ENCODE data around the gene EHMT1. TPM values are rescaled to one million over a fixed set of nuclear protein-coding genes. Genes with fewer than 3 reads are reported as not detected.

EHMT1 gene
- total and polyA plus RNA-seq, 2 of the 8 experiments (the other 6 are each of a cell fraction or from before 2014, with no cell fraction given), result 95.7 to 163 TPM

DNA sequence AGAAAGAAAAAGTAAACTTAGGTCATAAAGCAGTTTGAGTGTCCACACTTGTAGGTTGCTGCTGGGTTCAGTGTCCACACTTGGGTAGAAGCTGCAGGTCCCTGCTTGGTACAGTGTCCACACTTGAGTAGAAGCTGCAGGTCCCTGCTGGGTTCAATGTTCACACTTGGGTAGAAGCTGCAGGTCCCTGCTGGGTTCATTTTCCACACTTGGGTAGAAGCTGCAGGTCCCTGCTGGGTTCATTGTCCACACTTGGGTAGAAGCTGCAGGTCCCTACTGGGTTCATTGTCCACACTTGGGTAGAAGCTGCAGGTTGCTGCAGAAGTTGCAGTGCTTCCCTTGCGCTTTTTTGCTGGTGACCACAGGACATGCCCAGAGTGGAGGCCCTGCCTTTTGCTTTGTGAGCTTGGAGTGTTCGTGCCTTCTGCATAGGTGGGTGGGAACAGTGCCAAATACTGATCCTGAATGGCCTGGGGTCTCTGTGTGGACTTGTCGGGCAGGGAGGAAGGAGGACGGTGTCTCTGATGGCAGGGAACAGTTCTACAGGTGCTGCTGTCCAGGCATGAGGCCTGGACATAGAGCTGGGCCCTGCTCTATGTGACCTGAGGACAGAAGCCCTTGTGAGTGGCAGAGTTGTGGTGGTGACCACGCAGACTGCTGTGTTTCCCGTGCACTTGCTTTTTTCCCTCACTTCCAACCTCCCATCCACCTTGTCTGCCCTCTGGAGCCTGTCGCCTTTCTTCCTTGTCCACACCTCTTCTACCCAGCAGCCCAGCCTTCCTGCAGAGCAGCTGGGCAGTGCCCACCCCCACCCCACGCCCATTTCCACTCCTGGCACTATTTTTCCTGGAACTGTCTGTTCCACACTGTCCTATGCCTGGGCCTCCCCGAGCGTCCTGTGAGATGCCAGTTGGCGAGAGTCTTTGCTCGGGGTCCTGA, 120.8 kb downstream of the EHMT1 start:
- H2BK20ac ChIP-seq (ENCODE audit: low read length), result no peak overlapping the region
- no peak overlapping the region for H3K27ac ChIP-seq (ENCODE audit: low read depth, low read length)
- H3K14ac ChIP-seq (ENCODE audit: insufficient read length), result no peak overlapping the region
- no peak overlapping the region for H3K9ac ChIP-seq (replicated peaks in 1 of 4; ENCODE audit: extremely low read depth in 1 of 4, low read depth in 3 of 4, low read length in 3 of 4)
- H3K4me3 ChIP-seq (ENCODE audit: extremely low read depth in 1 of 4, insufficient read depth in 2 of 4, low read depth in 3 of 4, low read length in 4 of 4), result no peak overlapping the region
- H3K4me2 ChIP-seq (ENCODE audit: insufficient read depth in 1 of 2, low read depth in 2 of 2, low read length in 2 of 2), result no peak overlapping the region
- H3K79me2 ChIP-seq (ENCODE audit: control insufficient read depth in 1 of 2, insufficient read depth in 2 of 2, low read length in 2 of 2), result peaks cover 0 to 22% of the 10 kb centered on the region in 2 experiments; a peak in 2 of 4 replicates
- no peak overlapping the region for H3K18ac ChIP-seq (ENCODE audit: extremely low read depth, low read length)
- H4K20me1 ChIP-seq (replicated peaks in 1 of 2; ENCODE audit: control insufficient read depth in 1 of 2, insufficient read depth in 2 of 2, low read length in 2 of 2), result peaks cover 0 to 5% of the 10 kb centered on the region in 2 experiments
- H3K23ac ChIP-seq (ENCODE audit: insufficient read length), result no peak overlapping the region
- no peak overlapping the region for H3K56ac ChIP-seq (replicated peaks; ENCODE audit: insufficient read length, low read depth, low read length)
- H3K23me2 ChIP-seq (ENCODE audit: low read depth, low read length), result no peaks in the 10 kb centered on the region
- 96% methylated on average over 12 of the region's 12 CpGs; no CpG with 5 or more reads in 1 of the 2 experiments for WGBS, 2 experiments (ENCODE audit: extremely low coverage in 1 of 2, insufficient coverage in 1 of 2, insufficient read length in 1 of 2, insufficient replicate concordance in 2 of 2, low coverage in 1 of 2, low lambda C conversion rate in 2 of 2, missing lambda C conversion rate in 1 of 2)
- H4K8ac ChIP-seq (ENCODE audit: extremely low read depth, insufficient read depth, low read length), result peak overlapping the region; percentile 77; the same call in 1 of the 2 replicates
- no peak overlapping the region for H4K5ac ChIP-seq (ENCODE audit: insufficient read length, low read depth, low read length)
- ChIA-PET POLR2A (ENCODE audit: partially characterized antibody) (interaction anchor here (0.6 to 2.1 kb wide), 2 partner anchors 10 to 148 kb away, joined by 3 to 7 read pairs; no protein-coding TSS in a partner anchor), CTCF (ENCODE audit: partially characterized antibody) (interaction anchor here (0.7 to 2.2 kb wide), 3 partner anchors 13 to 66 kb away, joined by 3 to 6 read pairs (median 3); no protein-coding TSS in a partner anchor)
- peaks cover 12% of the 10 kb centered on the region for H3K79me1 ChIP-seq (ENCODE audit: low read depth, low read length)
- H2BK5ac ChIP-seq (ENCODE audit: low read depth, low read length), result no peak overlapping the region
- H3K27me3 ChIP-seq (replicated peaks in 1 of 4; ENCODE audit: control insufficient read depth in 3 of 4, extremely low read depth in 1 of 4, insufficient read depth in 3 of 4, low read length in 3 of 4), result no peaks in the 10 kb centered on the region
- H2AFZ ChIP-seq (ENCODE audit: low read length), result no peak overlapping the region
- FAIRE-seq (no peak), DNase-seq (ENCODE audit: low read depth in 1 of 2, low spot score in 2 of 2) (no peak)
- no peaks in the 10 kb centered on the region for H3K4me1 ChIP-seq (replicated peaks in 1 of 4; ENCODE audit: control insufficient read depth in 3 of 4, insufficient read depth in 4 of 4, low read length in 3 of 4)
- no peak overlapping the region for H2AK5ac ChIP-seq (ENCODE audit: low read depth, low read length)
- peaks cover 0 to 15% (median 8%) of the 10 kb centered on the region in 4 experiments; a peak in 5 of 8 replicates for H3K36me3 ChIP-seq (ENCODE audit: control insufficient read depth in 2 of 4, insufficient read depth in 4 of 4, low read length in 3 of 4)
- no peak overlapping the region for H4K91ac ChIP-seq (replicated peaks; ENCODE audit: insufficient read length, low read length)
- no peak overlapping the region for H3K4ac ChIP-seq (replicated peaks; ENCODE audit: insufficient read length, low read depth, low read length)
- no peak overlapping the region for H2BK120ac ChIP-seq (replicated peaks; ENCODE audit: low read depth, low read length)
- no peak overlapping the region for H2BK12ac ChIP-seq (ENCODE audit: low read depth, low read length)
- no peak overlapping the region for H2BK15ac ChIP-seq (ENCODE audit: low read length)
- H3K9me3 ChIP-seq (ENCODE audit: insufficient read depth in 2 of 2, low read depth in 1 of 2, low read length in 1 of 2), result no peaks in the 10 kb centered on the region
- no peak for TF ChIP-seq ZNF274 (IDR thresholded peaks at IDR 0.05; ENCODE audit: borderline replicate concordance, extremely low read depth, low read length)
- TF ChIP-seq, protein P1, sequence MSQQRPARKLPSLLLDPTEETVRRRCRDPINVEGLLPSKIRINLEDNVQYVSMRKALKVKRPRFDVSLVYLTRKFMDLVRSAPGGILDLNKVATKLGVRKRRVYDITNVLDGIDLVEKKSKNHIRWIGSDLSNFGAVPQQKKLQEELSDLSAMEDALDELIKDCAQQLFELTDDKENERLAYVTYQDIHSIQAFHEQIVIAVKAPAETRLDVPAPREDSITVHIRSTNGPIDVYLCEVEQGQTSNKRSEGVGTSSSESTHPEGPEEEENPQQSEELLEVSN (IDR thresholded peaks at IDR 0.05), result no peak
- TF ChIP-seq, protein P2, sequence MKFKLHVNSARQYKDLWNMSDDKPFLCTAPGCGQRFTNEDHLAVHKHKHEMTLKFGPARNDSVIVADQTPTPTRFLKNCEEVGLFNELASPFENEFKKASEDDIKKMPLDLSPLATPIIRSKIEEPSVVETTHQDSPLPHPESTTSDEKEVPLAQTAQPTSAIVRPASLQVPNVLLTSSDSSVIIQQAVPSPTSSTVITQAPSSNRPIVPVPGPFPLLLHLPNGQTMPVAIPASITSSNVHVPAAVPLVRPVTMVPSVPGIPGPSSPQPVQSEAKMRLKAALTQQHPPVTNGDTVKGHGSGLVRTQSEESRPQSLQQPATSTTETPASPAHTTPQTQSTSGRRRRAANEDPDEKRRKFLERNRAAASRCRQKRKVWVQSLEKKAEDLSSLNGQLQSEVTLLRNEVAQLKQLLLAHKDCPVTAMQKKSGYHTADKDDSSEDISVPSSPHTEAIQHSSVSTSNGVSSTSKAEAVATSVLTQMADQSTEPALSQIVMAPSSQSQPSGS (IDR thresholded peaks at IDR 0.05; ENCODE audit: low read length), result no peak
- TF ChIP-seq SP4 (IDR thresholded peaks at IDR 0.05; ENCODE audit: low read length), result no peak
- TF ChIP-seq CHD1 (IDR thresholded peaks at IDR 0.05; ENCODE audit: low read depth, low read length), result no peak
- no peak for TF ChIP-seq KDM4A (IDR thresholded peaks at IDR 0.05; ENCODE audit: low read depth, low read length, severe bottlenecking)

All from H1 (cell line).